K562 (cell line): ENCODE results near the gene TRAF7. TPM values are rescaled to one million over a fixed set of nuclear protein-coding genes. Genes with fewer than 3 reads are reported as not detected.

ENCODE experiments used
- ATAC-seq: fragments of 200-7000 bp; cut with Tn5 transposase; 3 replicates; pipeline ENCODE4 v1.9.1; 2020; ENCODE audit warnings: moderate library complexity
- BruUV-seq: library from RNA; stranded (reverse); fragments of 400-500 nt; replicated peaks from 2 replicates; lab custom pipeline; 2021; lab: Mats Ljungman, UMichigan
- CTCF ChIA-PET: fragments of 300-600 bp; formaldehyde crosslinking; extraction: SDS; loops from one replicate; lab custom pipeline; 2021; ENCODE audit warnings: low intra/inter-chr PET ratio; lab: Yijun Ruan, JAX
- POLR2A ChIA-PET: fragments of 300-600, 350-650 bp; sonication (Branson Sonifier 250); formaldehyde crosslinking; extraction: SDS; loops from one replicate; lab custom pipeline; 2021; ENCODE audit warnings: antibody characterized with exemption, inconsistent platforms; lab: Yijun Ruan, JAX
- DNase-seq, 4 experiments: peaks; one replicate each; pipeline versions ENCODE4 v3.0.0 to v3.0.0-alpha.2; 2011 to 2018; ENCODE audit warnings: low spot score in 3 of 4, mixed read lengths in 3 of 4; ENCODE audit errors: extremely low read depth in 1 of 4
- FAIRE-seq: peaks from 2 replicates; lab custom pipeline; 2011; peaks lifted over from hg19 to GRCh38; lab: Jason Lieb, UNC
- H2AFZ ChIP-seq: 2 replicates; pipeline ENCODE4 v1.6.0; 2011; ENCODE audit warnings: low read depth, low read length, control low read depth, inconsistent platforms
- H3K27ac ChIP-seq: fragments of 200-600 bp; 3 replicates; pipeline ENCODE4 v1.8.0; 2011; ENCODE audit warnings: low read depth, mild to moderate bottlenecking, control low read depth, inconsistent platforms, low read length, moderate library complexity, mixed read lengths; ENCODE audit errors: extremely low read depth
- H3K27me3 ChIP-seq, 2 experiments: fragments of 300-600 bp in 1 of 2; 2 replicates in 1 of 2; 3 replicates in 1 of 2; pipeline versions ENCODE4 v1.6.0 to v1.8.0; 2011; ENCODE audit warnings: inconsistent platforms in 2 of 2, low read length in 2 of 2, mild to moderate bottlenecking in 1 of 2, mixed read lengths in 1 of 2, moderate library complexity in 1 of 2; ENCODE audit not compliant: control insufficient read depth in 2 of 2, insufficient read depth in 2 of 2
- H3K36me3 ChIP-seq: fragments of 300-600 bp; 3 replicates; pipeline ENCODE4 v1.8.0; 2011; ENCODE audit warnings: mild to moderate bottlenecking, low read length, inconsistent platforms; ENCODE audit not compliant: control insufficient read depth, insufficient read depth
- H3K4me1 ChIP-seq, 2 experiments: fragments of 200-600 bp in 1 of 2; replicated peaks in 1 of 2; 2 replicates in 1 of 2; 3 replicates in 1 of 2; pipeline versions ENCODE4 v1.5.1 to v1.8.0; 2011; ENCODE audit warnings: inconsistent platforms in 2 of 2, low read length in 2 of 2, mild to moderate bottlenecking in 1 of 2, mixed read lengths in 1 of 2, moderate library complexity in 1 of 2; ENCODE audit not compliant: control insufficient read depth in 2 of 2, insufficient read depth in 2 of 2
- H3K4me2 ChIP-seq: 2 replicates; pipeline ENCODE4 v1.6.1; 2011; ENCODE audit warnings: low read length, control low read depth, inconsistent platforms, mixed read lengths; ENCODE audit not compliant: insufficient read depth
- H3K4me3 ChIP-seq: fragments of 200-600 bp; sonication (generic), shearing (Covaris generic); 2 replicates; pipeline ENCODE4 v1.5.1; 2016; ENCODE audit warnings: control low read depth, inconsistent platforms
- H3K79me2 ChIP-seq: fragments of 200-600 bp; 3 replicates; pipeline ENCODE4 v1.8.0; 2011; ENCODE audit warnings: low read length, inconsistent platforms; ENCODE audit not compliant: control insufficient read depth, insufficient read depth
- H3K9ac ChIP-seq, 2 experiments: 2 replicates each; pipeline versions ENCODE4 v1.6.0 to v1.6.1; 2011; ENCODE audit warnings: low read depth in 2 of 2, low read length in 2 of 2, control low read depth in 1 of 2, inconsistent platforms in 1 of 2, mild to moderate bottlenecking in 1 of 2, mixed read lengths in 1 of 2; ENCODE audit not compliant: insufficient read depth in 1 of 2
- H3K9me1 ChIP-seq: one replicate; pipeline ENCODE4 v1.6.0; 2011; ENCODE audit warnings: inconsistent platforms, mild to moderate bottlenecking, low read length, moderate library complexity; ENCODE audit not compliant: control insufficient read depth, insufficient read depth
- H3K9me3 ChIP-seq: replicated peaks from 2 replicates; pipeline ENCODE4 v1.5.1; 2011; ENCODE audit warnings: low read depth, low read length, inconsistent platforms; ENCODE audit not compliant: control insufficient read depth, insufficient read depth
- H4K20me1 ChIP-seq: replicated peaks from 2 replicates; pipeline ENCODE4 v1.6.1; 2011; ENCODE audit warnings: low read length, inconsistent platforms, mixed read lengths; ENCODE audit not compliant: control insufficient read depth, insufficient read depth
- MED1 ChIP-seq: sonication (generic); formaldehyde crosslinking; IDR thresholded peaks from 2 replicates; pipeline ENCODE4 v1.8.1; 2023; ENCODE audit warnings: missing genetic modification reagents, borderline replicate concordance
- NR2C1 ChIP-seq, 2 experiments: fragments of 450-650 bp; IDR thresholded peaks; 2 replicates each; pipeline ENCODE4 v1.6.1; 2017; ENCODE audit warnings: mild to moderate bottlenecking in 2 of 2, antibody characterized with exemption in 1 of 2, inconsistent platforms in 1 of 2, missing compliant biosample characterization in 1 of 2, missing genetic modification characterization in 1 of 2
- NR2C2 ChIP-seq, 2 experiments: fragments of 200-800 bp in 1 of 2; sonication (Bioruptor generic) in 1 of 2; sonication (generic) in 1 of 2; formaldehyde crosslinking in 1 of 2; IDR thresholded peaks; 2 replicates each; pipeline versions ENCODE4 v1.6.1 to v1.8.0; 2016 to 2022; ENCODE audit warnings: mild to moderate bottlenecking in 1 of 2, missing compliant biosample characterization in 1 of 2, missing genetic modification characterization in 1 of 2, missing genetic modification reagents in 1 of 2
- PHF20 ChIP-seq: fragments of 450-650 bp; IDR thresholded peaks from 2 replicates; pipeline ENCODE4 v1.6.1; 2018; ENCODE audit not compliant: partially characterized antibody
- POLR2H ChIP-seq: IDR thresholded peaks from 2 replicates; pipeline ENCODE4 v1.6.1; 2016; ENCODE audit warnings: missing genetic modification characterization, low read depth, mild to moderate bottlenecking, control low read depth, missing compliant biosample characterization, moderate library complexity
- PRPF4 ChIP-seq: fragments of 200-400 bp; formaldehyde crosslinking; IDR thresholded peaks from one replicate; pipeline ENCODE4 v1.6.1; 2017; ENCODE audit warnings: low read length, low read depth, mild to moderate bottlenecking; ENCODE audit not compliant: insufficient read depth, poor library complexity, severe bottlenecking
- ZBTB7A ChIP-seq: IDR thresholded peaks from 2 replicates; pipeline ENCODE4 v1.6.1; 2011; ENCODE audit warnings: low read depth, mild to moderate bottlenecking, low read length, moderate library complexity, borderline replicate concordance; ENCODE audit not compliant: control insufficient read depth
- ZNF121 ChIP-seq: sonication (generic); formaldehyde crosslinking; conservative IDR thresholded peaks from 2 replicates; pipeline ENCODE4 v1.8.0; 2022; ENCODE audit warnings: missing genetic modification reagents
- WGBS: fragments of 100-300 bp; shearing (Covaris generic); methylation state at CpG from one replicate; pipeline ENCODE4 v1.1.6; 2016; ENCODE audit warnings: low coverage, mixed read lengths; ENCODE audit not compliant: insufficient coverage; ENCODE audit errors: missing lambda C conversion rate; 5-methylcytosine and 5-hydroxymethylcytosine counted together
- in situ Hi-C: fragments of 300-500 bp; cut with MboI; formaldehyde crosslinking; loops from 4 replicates; pipeline ENCODE4 v1.15.0; 2018; ENCODE audit warnings: inconsistent platforms, mixed read lengths
- intact Hi-C: fragments of 100-400 bp; cut with micrococcal nuclease; formaldehyde crosslinking; loops from 2 replicates; pipeline ENCODE4 v1.14.2; 2022
- polyA plus RNA-seq, 8 experiments: library from polyadenylated mRNA; depleted of rRNA in 4 of 8; stranded (reverse) in 5 of 8; unstranded in 3 of 8; fragments of >200 nt; fragmentation: Nextera tagmentation in 2 of 8; fragmentation: Illumina TruSeq in 1 of 8; extraction: Ambion mirVana in 2 of 8; extraction: Trizol in 1 of 8; gene quantifications; 2 replicates each; pipeline versions ENCODE4 v1.2.1 to v1.2.3, GENCODE V29; 2011 to 2014; ENCODE audit warnings: inconsistent platforms in 1 of 8, missing spikeins in 1 of 8
- total RNA-seq, 7 experiments: library from RNA; depleted of rRNA in 6 of 7; stranded (reverse); fragments of >200 nt in 6 of 7; fragmentation: Illumina TruSeq in 2 of 7; extraction: Trizol in 2 of 7; gene quantifications; 2 replicates each; pipeline versions ENCODE4 v1.2.1 to v1.2.3, GENCODE V29; 2011 to 2021; ENCODE audit warnings: low replicate concordance in 1 of 7
- TF ChIP-seq, protein P1 (sequence below): sonication (generic); formaldehyde crosslinking; IDR thresholded peaks from 2 replicates; pipeline ENCODE4 v1.8.1; 2023; ENCODE audit warnings: mild to moderate bottlenecking, missing genetic modification reagents

TRAF7 gene
- total and polyA plus RNA-seq, 9 of the 15 experiments (the other 6 are each of a cell fraction or from before 2014, with no cell fraction given), result 1.1 to 113 (median 41.6) TPM

- in situ Hi-C loops, result no loop called here
- Histone ChIP-seq H3K9ac (peak overlapping the region in 1 of 2 experiments; percentile 71; a peak in 2 of 4 replicates), H2AFZ (no peak overlapping the region), H3K4me1 (peaks cover 0 to 68% of the 10 kb centered on the region in 2 experiments; a peak in 2 of 5 replicates), H3K27me3 (no peaks in the 10 kb centered on the region), H4K20me1 (0 out of 2 replicates have a peak, but pooled peaks cover 3% of the 10 kb centered on the region), H3K79me2 (no peaks in the 10 kb centered on the region), H3K9me1 (no peaks in the 10 kb centered on the region), H3K27ac (no peak overlapping the region), H3K9me3 (no peaks in the 10 kb centered on the region), H3K36me3 (no peaks in the 10 kb centered on the region), H3K4me3 (no peak overlapping the region), H3K4me2 (no peak overlapping the region)
- CTCF ChIA-PET, result no interaction called here
- DNase-seq (no peak), FAIRE-seq (no peak), ATAC-seq (no peak)
- intact Hi-C loops, result no loop called here
- POLR2A ChIA-PET, result no interaction called here
- no TSS peak for BruUV-seq
- 74% methylated on average over 7 of the region's 8 CpGs for WGBS
- peak; percentile 69; the same call in 1 of the 2 replicates for TF ChIP-seq ZNF121 (CRISPR knock-in tag)
- TF ChIP-seq POLR2H (tag), result no peak
Measured at GRCh38 chr16:2188395-2188794, 32.8 kb downstream of the TRAF7 start.

- FAIRE-seq (no peak), DNase-seq (peak in 1 of 4 experiments; percentile 42), ATAC-seq (no peak)
- H3K27me3 ChIP-seq, result no peaks in the 10 kb centered on the region
- H3K36me3 ChIP-seq, result no peaks in the 10 kb centered on the region
- no peaks in the 10 kb centered on the region for H3K79me2 ChIP-seq
- H3K4me3 ChIP-seq, result no peak overlapping the region
- H3K4me2 ChIP-seq, result no peak overlapping the region
- H3K27ac ChIP-seq, result no peak overlapping the region
- H3K9ac ChIP-seq, result peak overlapping the region in 1 of 2 experiments; percentile 26; a peak in 1 of 4 replicates
- H3K9me1 ChIP-seq, result no peaks in the 10 kb centered on the region
- H4K20me1 ChIP-seq, result 0 out of 2 replicates have a peak, but pooled peaks cover 3% of the 10 kb centered on the region
- no peak overlapping the region for H2AFZ ChIP-seq
- intact Hi-C loops (no loop called here), in situ Hi-C loops (no loop called here)
- no peaks in the 10 kb centered on the region for H3K9me3 ChIP-seq
- 68% methylated on average over 18 of the region's 25 CpGs for WGBS
- POLR2A ChIA-PET, result interaction anchor here (0.7 to 3.4 kb wide), 4 partner anchors 11 to 38 kb away, joined by 3 to 11 read pairs (median 4); partner anchors contain the start of gene TRAF7
- TF ChIP-seq ZBTB7A, result peak; percentile 72; the same call in 1 of the 2 replicates
- TF ChIP-seq NR2C1 (IDR thresholded peaks at IDR 0.05), result peak; percentile 94
- peak; percentile 95 for TF ChIP-seq NR2C1 (tag; IDR thresholded peaks at IDR 0.05)
- TF ChIP-seq PRPF4, result peak; percentile 80
- TF ChIP-seq NR2C2 (CRISPR knock-in tag; IDR thresholded peaks at IDR 0.05), result peak; percentile 85; the same call in 1 of the 2 replicates
- peak; percentile 91 for TF ChIP-seq NR2C2 (tag; IDR thresholded peaks at IDR 0.05)
- TF ChIP-seq, protein P1, sequence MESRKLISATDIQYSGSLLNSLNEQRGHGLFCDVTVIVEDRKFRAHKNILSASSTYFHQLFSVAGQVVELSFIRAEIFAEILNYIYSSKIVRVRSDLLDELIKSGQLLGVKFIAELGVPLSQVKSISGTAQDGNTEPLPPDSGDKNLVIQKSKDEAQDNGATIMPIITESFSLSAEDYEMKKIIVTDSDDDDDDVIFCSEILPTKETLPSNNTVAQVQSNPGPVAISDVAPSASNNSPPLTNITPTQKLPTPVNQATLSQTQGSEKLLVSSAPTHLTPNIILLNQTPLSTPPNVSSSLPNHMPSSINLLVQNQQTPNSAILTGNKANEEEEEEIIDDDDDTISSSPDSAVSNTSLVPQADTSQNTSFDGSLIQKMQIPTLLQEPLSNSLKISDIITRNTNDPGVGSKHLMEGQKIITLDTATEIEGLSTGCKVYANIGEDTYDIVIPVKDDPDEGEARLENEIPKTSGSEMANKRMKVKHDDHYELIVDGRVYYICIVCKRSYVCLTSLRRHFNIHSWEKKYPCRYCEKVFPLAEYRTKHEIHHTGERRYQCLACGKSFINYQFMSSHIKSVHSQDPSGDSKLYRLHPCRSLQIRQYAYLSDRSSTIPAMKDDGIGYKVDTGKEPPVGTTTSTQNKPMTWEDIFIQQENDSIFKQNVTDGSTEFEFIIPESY (CRISPR knock-in tag), result peak; percentile 87
- no peak for TF ChIP-seq MED1 (CRISPR knock-in tag)
- no peak for TF ChIP-seq PHF20
- no TSS peak for BruUV-seq
- CTCF ChIA-PET, result no interaction called here
- peaks cover 0 to 67% of the 10 kb centered on the region in 2 experiments; a peak in 2 of 5 replicates for H3K4me1 ChIP-seq
Measured at GRCh38 chr16:2189252-2189893, 33.8 kb downstream of the TRAF7 start.
